ENCODE data around the gene TRAK1.

The TRAK1 gene

DNA sequence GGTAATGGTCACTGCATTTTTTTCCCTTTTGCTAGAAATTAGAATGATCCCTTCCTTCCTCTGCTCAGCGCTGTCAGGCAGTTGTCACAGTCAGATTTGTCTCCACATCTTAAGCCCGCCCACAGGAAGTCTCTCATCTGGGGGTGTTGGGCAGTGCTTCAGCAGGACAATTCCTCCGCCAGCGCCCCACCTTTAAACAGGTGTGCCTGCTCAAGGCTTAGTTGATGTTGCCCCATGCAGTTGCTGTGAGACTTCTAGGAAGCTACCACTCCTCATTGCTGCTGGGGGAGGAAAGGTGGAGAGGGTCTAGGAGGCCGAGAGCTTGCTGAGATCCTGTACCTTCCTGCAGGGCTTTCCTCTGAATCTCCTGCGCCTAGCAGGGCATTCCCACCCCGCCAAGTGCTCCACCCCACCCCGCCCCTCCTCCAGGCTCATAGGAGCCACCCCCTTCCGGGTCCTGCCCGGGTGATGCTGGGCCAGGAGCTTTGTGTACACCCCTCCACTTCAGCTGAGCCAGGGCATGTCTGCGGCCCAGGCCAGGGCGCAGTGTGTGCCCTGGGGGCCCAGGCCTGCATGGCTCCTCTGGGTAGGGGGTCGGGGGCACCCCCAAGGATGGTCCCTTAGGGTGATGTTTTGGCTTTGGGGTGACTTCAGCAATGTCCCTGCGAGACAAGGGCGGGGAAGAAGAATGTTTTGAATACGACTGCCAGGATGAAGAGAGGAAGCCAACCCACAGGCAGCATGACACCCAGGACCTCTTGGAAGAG lies 68.7 kb downstream of the TRAK1 start:
- H3K36me3 ChIP-seq (ENCODE audit: control insufficient read depth, insufficient read depth, low read length) = no peaks in the 10 kb centered on the region
- no peak overlapping the region for H3K27ac ChIP-seq (ENCODE audit: low read depth, low read length)
- no peaks in the 10 kb centered on the region for H3K27me3 ChIP-seq (ENCODE audit: control insufficient read depth, insufficient read depth, low read length)
- peak overlapping the region; percentile 24 for H3K9ac ChIP-seq (ENCODE audit: low read length)
- peak overlapping the region; percentile 54 for H3K4me3 ChIP-seq (ENCODE audit: low read length)
- H3K4me1 ChIP-seq (ENCODE audit: control insufficient read depth, insufficient read depth, low read length) = peaks cover 2% of the 10 kb centered on the region

- Histone ChIP-seq H3K4me1 (ENCODE audit: control insufficient read depth, insufficient read depth, low read length) (peaks cover 2% of the 10 kb centered on the region), H3K9ac (ENCODE audit: low read length) (no peak overlapping the region), H3K4me3 (ENCODE audit: low read length) (no peak overlapping the region), H3K27me3 (ENCODE audit: control insufficient read depth, insufficient read depth, low read length) (no peaks in the 10 kb centered on the region), H3K27ac (ENCODE audit: low read depth, low read length) (no peak overlapping the region), H3K36me3 (ENCODE audit: control insufficient read depth, insufficient read depth, low read length) (no peaks in the 10 kb centered on the region)
Observed at GRCh38 chr3:42161050-42161935, 70.1 kb downstream of the TRAK1 start.

GRCh38 chr3:42162462-42162861 lies 71.3 kb downstream of the TRAK1 start:
- Histone ChIP-seq H3K4me3 (ENCODE audit: low read length) (no peak overlapping the region), H3K36me3 (ENCODE audit: control insufficient read depth, insufficient read depth, low read length) (no peaks in the 10 kb centered on the region), H3K27me3 (ENCODE audit: control insufficient read depth, insufficient read depth, low read length) (no peaks in the 10 kb centered on the region), H3K27ac (ENCODE audit: low read depth, low read length) (no peak overlapping the region), H3K4me1 (ENCODE audit: control insufficient read depth, insufficient read depth, low read length) (peaks cover 2% of the 10 kb centered on the region), H3K9ac (ENCODE audit: low read length) (no peak overlapping the region)

DNA sequence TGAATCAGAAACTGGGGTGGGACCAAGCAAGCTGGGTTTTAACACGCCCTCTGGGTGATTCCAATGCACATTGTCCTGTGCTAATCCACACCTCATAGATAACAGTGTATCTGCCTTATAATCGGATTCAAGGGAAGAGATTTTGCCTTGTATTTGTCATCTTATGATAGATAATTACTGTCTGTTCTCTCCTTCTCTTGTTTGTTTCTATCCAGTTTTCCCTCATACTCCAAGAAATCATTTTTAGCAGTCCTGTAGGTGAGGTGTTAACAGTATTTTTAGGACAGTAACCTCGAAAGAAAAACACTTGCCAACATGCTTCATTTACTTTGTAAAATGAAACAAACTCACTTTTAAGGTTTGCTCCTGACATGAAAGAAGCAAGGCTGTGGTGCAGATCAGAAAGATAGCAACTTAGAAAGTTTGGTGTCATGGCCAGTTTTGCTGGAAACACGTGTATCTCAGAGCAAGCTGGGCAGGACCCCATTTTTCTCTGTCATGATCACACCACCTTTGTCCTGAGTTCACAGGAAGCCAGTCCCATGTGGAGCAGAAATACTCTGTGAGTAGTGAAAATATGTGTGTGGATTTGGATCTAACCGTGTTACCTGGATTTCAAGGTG lies 72.6 kb downstream of the TRAK1 start:
- Histone ChIP-seq H3K4me1 (ENCODE audit: control insufficient read depth, insufficient read depth, low read length) (peaks cover 2% of the 10 kb centered on the region), H3K27ac (ENCODE audit: low read depth, low read length) (no peak overlapping the region), H3K27me3 (ENCODE audit: control insufficient read depth, insufficient read depth, low read length) (no peaks in the 10 kb centered on the region), H3K36me3 (ENCODE audit: control insufficient read depth, insufficient read depth, low read length) (no peaks in the 10 kb centered on the region), H3K4me3 (ENCODE audit: low read length) (no peak overlapping the region), H3K9ac (ENCODE audit: low read length) (no peak overlapping the region)

DNA sequence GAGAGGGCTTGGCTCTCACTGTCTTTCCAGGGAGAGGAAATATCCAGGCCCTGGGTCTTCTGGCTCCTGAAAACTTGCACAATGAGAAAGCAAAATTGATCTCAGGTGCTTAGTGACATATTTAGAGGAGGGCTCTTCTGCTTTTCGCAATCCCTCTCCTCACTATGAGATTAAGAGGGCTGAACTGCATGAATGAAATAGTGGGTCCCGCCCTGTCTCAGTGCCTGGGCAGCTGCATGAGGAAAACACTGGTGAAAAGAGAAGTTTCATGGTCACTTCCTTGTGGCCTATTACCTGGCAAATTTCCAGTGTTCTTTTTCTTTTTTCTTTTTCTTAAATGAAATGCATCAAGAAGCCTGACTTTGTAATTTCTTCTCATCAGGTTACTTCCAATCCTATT lies 73.5 kb downstream of the TRAK1 start:
- Histone ChIP-seq H3K27ac (ENCODE audit: low read depth, low read length) (no peak overlapping the region), H3K9ac (ENCODE audit: low read length) (no peak overlapping the region), H3K36me3 (ENCODE audit: control insufficient read depth, insufficient read depth, low read length) (no peaks in the 10 kb centered on the region), H3K27me3 (ENCODE audit: control insufficient read depth, insufficient read depth, low read length) (no peaks in the 10 kb centered on the region), H3K4me1 (ENCODE audit: control insufficient read depth, insufficient read depth, low read length) (peaks cover 2% of the 10 kb centered on the region), H3K4me3 (ENCODE audit: low read length) (no peak overlapping the region)

DNA sequence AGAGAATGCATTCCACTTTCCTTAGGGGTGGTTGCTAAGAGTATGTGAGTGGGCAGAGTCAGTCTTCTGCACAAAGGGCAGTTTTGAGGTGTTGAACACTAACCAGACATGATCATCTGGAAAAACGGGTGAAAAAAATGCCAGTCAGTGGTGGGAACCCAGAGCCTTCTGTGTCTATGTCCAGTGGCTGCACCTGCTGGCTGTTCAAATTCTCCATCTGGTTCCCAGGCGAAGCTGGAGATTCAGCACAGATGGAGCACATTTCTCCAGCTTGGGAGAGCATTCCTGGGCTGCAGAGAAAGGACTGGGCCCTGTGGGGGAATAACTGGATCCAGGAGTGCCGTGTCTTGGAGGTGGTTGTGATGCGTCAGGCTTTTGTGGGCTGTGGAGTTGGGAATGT lies 74.1 kb downstream of the TRAK1 start:
- no peaks in the 10 kb centered on the region for H3K36me3 ChIP-seq (ENCODE audit: control insufficient read depth, insufficient read depth, low read length)
- peaks cover 2% of the 10 kb centered on the region for H3K4me1 ChIP-seq (ENCODE audit: control insufficient read depth, insufficient read depth, low read length)
- H3K27ac ChIP-seq (ENCODE audit: low read depth, low read length) = no peak overlapping the region
- H3K9ac ChIP-seq (ENCODE audit: low read length) = no peak overlapping the region
- no peak overlapping the region for H3K4me3 ChIP-seq (ENCODE audit: low read length)
- no peaks in the 10 kb centered on the region for H3K27me3 ChIP-seq (ENCODE audit: control insufficient read depth, insufficient read depth, low read length)

DNA sequence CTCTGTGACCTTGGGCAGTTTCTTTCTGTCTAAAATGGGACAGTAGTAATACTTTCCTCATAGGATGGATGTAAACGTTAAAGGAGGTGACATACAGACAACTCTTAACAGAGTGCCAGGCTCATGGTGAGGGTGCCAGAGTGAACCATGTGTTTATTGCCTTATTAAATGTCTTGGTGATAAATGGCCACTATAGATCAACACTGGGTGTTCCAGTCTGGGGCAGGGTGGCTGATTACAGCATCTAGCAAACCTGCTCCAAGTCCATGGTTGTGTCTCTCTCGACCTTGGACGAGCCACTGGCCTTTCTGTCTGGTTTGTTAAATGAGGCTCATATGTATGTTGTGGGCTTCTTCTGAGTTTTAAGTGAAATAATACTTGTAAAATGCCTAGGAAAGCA lies 75.1 kb downstream of the TRAK1 start:
- H3K27me3 ChIP-seq (ENCODE audit: control insufficient read depth, insufficient read depth, low read length) = no peaks in the 10 kb centered on the region
- no peaks in the 10 kb centered on the region for H3K4me1 ChIP-seq (ENCODE audit: control insufficient read depth, insufficient read depth, low read length)
- H3K4me3 ChIP-seq (ENCODE audit: low read length) = no peak overlapping the region
- H3K9ac ChIP-seq (ENCODE audit: low read length) = no peak overlapping the region
- H3K36me3 ChIP-seq (ENCODE audit: control insufficient read depth, insufficient read depth, low read length) = no peaks in the 10 kb centered on the region
- H3K27ac ChIP-seq (ENCODE audit: low read depth, low read length) = no peak overlapping the region

GRCh38 chr3:42166662-42167300 lies 75.6 kb downstream of the TRAK1 start:
- Histone ChIP-seq H3K27me3 (ENCODE audit: control insufficient read depth, insufficient read depth, low read length) (no peaks in the 10 kb centered on the region), H3K4me3 (ENCODE audit: low read length) (no peak overlapping the region), H3K4me1 (ENCODE audit: control insufficient read depth, insufficient read depth, low read length) (no peaks in the 10 kb centered on the region), H3K9ac (ENCODE audit: low read length) (no peak overlapping the region), H3K27ac (ENCODE audit: low read depth, low read length) (no peak overlapping the region), H3K36me3 (ENCODE audit: control insufficient read depth, insufficient read depth, low read length) (no peaks in the 10 kb centered on the region)

GRCh38 chr3:42169579-42170120 lies 78.5 kb downstream of the TRAK1 start:
- H3K9ac ChIP-seq (ENCODE audit: low read length) = no peak overlapping the region
- H3K36me3 ChIP-seq (ENCODE audit: control insufficient read depth, insufficient read depth, low read length) = no peaks in the 10 kb centered on the region
- H3K4me3 ChIP-seq (ENCODE audit: low read length) = no peak overlapping the region
- no peaks in the 10 kb centered on the region for H3K4me1 ChIP-seq (ENCODE audit: control insufficient read depth, insufficient read depth, low read length)
- H3K27ac ChIP-seq (ENCODE audit: low read depth, low read length) = no peak overlapping the region
- H3K27me3 ChIP-seq (ENCODE audit: control insufficient read depth, insufficient read depth, low read length) = no peaks in the 10 kb centered on the region

- H3K9ac ChIP-seq (ENCODE audit: low read length) = no peak overlapping the region
- no peaks in the 10 kb centered on the region for H3K27me3 ChIP-seq (ENCODE audit: control insufficient read depth, insufficient read depth, low read length)
- H3K36me3 ChIP-seq (ENCODE audit: control insufficient read depth, insufficient read depth, low read length) = no peaks in the 10 kb centered on the region
- no peak overlapping the region for H3K4me3 ChIP-seq (ENCODE audit: low read length)
- no peak overlapping the region for H3K27ac ChIP-seq (ENCODE audit: low read depth, low read length)
- H3K4me1 ChIP-seq (ENCODE audit: control insufficient read depth, insufficient read depth, low read length) = no peaks in the 10 kb centered on the region
Observed at GRCh38 chr3:42172047-42172654, 81.0 kb downstream of the TRAK1 start.

DNA sequence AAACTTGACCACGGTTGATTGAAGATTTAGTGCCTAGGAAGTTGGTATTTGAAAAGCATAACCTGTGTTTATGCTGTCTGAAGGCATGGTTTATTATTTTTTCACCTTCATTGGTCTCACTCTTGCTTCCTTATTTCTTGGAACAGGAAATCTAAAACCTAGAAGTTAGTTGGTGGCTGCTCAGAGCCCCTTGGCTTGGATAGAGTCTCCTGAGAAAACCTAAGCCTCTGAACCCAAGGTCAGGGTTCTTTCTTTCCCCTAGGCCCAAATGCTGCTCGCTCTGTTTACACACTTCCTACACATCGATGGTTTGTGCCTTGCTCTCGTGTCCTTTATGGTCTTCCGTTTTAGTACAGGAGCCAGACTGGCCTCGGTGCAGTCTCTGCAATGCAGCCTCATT lies 82.2 kb downstream of the TRAK1 start:
- H3K9ac ChIP-seq (ENCODE audit: low read length) = no peak overlapping the region
- H3K27me3 ChIP-seq (ENCODE audit: control insufficient read depth, insufficient read depth, low read length) = no peaks in the 10 kb centered on the region
- no peak overlapping the region for H3K4me3 ChIP-seq (ENCODE audit: low read length)
- no peak overlapping the region for H3K27ac ChIP-seq (ENCODE audit: low read depth, low read length)
- H3K4me1 ChIP-seq (ENCODE audit: control insufficient read depth, insufficient read depth, low read length) = peaks cover 2% of the 10 kb centered on the region
- H3K36me3 ChIP-seq (ENCODE audit: control insufficient read depth, insufficient read depth, low read length) = no peaks in the 10 kb centered on the region

All from rectal smooth muscle tissue (tissue), 1 donor.